ENCODE measurements around the gene DARS1.

Gene DARS1

GRCh38 chr2:135985018-135985825 is at the start of gene DARS1:
DARS1 (minus strand) TSS chr2:135985626; CDS start chr2:135985468, 158 bp downstream.
- peak; percentile 76 for DNase-seq (ENCODE audit: low read depth)

GRCh38 chr2:136034629-136035028 is 49.2 kb upstream of the DARS1 start:
- no peak for DNase-seq (ENCODE audit: low read depth)

GRCh38 chr2:136032817-136033535 is 47.5 kb upstream of the DARS1 start:
- DNase-seq (ENCODE audit: low read depth) = no peak

GRCh38 chr2:136032192-136032591 is 46.8 kb upstream of the DARS1 start:
- no peak for DNase-seq (ENCODE audit: low read depth)

- DNase-seq (ENCODE audit: low read depth) = no peak
Measured at GRCh38 chr2:136031711-136032110, 46.3 kb upstream of the DARS1 start.

GRCh38 chr2:136030406-136030805 is 45.0 kb upstream of the DARS1 start:
- no peak for DNase-seq (ENCODE audit: low read depth)

GRCh38 chr2:136029149-136029548 is 43.7 kb upstream of the DARS1 start:
- no peak for DNase-seq (ENCODE audit: low read depth)

- no peak for DNase-seq (ENCODE audit: low read depth)
Measured at GRCh38 chr2:136028001-136028400, 42.6 kb upstream of the DARS1 start.

GRCh38 chr2:136027112-136027511 is 41.7 kb upstream of the DARS1 start:
- no peak for DNase-seq (ENCODE audit: low read depth)

- no peak for DNase-seq (ENCODE audit: low read depth)
Measured at GRCh38 chr2:136025057-136025973, 39.9 kb upstream of the DARS1 start.

GRCh38 chr2:136024616-136025015 is 39.2 kb upstream of the DARS1 start:
- no peak for DNase-seq (ENCODE audit: low read depth)

- DNase-seq (ENCODE audit: low read depth) = no peak
Measured at GRCh38 chr2:136024185-136024584, 38.8 kb upstream of the DARS1 start.

- no peak for DNase-seq (ENCODE audit: low read depth)
Measured at GRCh38 chr2:136023416-136023815, 38.0 kb upstream of the DARS1 start.

GRCh38 chr2:136022396-136023146 is 37.1 kb upstream of the DARS1 start:
- no peak for DNase-seq (ENCODE audit: low read depth)

- no peak for DNase-seq (ENCODE audit: low read depth)
Measured at GRCh38 chr2:136021976-136022375, 36.5 kb upstream of the DARS1 start.

- DNase-seq (ENCODE audit: low read depth) = no peak
Measured at GRCh38 chr2:136021406-136021805, 36.0 kb upstream of the DARS1 start.

GRCh38 chr2:136020831-136021230 is 35.4 kb upstream of the DARS1 start:
- DNase-seq (ENCODE audit: low read depth) = no peak

- no peak for DNase-seq (ENCODE audit: low read depth)
Measured at GRCh38 chr2:136019825-136020224, 34.4 kb upstream of the DARS1 start.

GRCh38 chr2:136019306-136019705 is 33.9 kb upstream of the DARS1 start:
- DNase-seq (ENCODE audit: low read depth) = no peak

- no peak for DNase-seq (ENCODE audit: low read depth)
Measured at GRCh38 chr2:136017786-136018185, 32.4 kb upstream of the DARS1 start.

- no peak for DNase-seq (ENCODE audit: low read depth)
Measured at GRCh38 chr2:136016836-136017235, 31.4 kb upstream of the DARS1 start.

- DNase-seq (ENCODE audit: low read depth) = no peak
Measured at GRCh38 chr2:136016427-136016826, 31.0 kb upstream of the DARS1 start.

All from activated T-cell treated with anti-CD3 and anti-CD28 coated beads for 24 hours (primary cell).